ENCODE measurements around the gene PLCD3.
A peak's percentile ranks its signal among the peaks of the same experiment; 100 is the strongest.

The PLCD3 gene, protein sequence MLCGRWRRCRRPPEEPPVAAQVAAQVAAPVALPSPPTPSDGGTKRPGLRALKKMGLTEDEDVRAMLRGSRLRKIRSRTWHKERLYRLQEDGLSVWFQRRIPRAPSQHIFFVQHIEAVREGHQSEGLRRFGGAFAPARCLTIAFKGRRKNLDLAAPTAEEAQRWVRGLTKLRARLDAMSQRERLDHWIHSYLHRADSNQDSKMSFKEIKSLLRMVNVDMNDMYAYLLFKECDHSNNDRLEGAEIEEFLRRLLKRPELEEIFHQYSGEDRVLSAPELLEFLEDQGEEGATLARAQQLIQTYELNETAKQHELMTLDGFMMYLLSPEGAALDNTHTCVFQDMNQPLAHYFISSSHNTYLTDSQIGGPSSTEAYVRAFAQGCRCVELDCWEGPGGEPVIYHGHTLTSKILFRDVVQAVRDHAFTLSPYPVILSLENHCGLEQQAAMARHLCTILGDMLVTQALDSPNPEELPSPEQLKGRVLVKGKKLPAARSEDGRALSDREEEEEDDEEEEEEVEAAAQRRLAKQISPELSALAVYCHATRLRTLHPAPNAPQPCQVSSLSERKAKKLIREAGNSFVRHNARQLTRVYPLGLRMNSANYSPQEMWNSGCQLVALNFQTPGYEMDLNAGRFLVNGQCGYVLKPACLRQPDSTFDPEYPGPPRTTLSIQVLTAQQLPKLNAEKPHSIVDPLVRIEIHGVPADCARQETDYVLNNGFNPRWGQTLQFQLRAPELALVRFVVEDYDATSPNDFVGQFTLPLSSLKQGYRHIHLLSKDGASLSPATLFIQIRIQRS

DNA sequence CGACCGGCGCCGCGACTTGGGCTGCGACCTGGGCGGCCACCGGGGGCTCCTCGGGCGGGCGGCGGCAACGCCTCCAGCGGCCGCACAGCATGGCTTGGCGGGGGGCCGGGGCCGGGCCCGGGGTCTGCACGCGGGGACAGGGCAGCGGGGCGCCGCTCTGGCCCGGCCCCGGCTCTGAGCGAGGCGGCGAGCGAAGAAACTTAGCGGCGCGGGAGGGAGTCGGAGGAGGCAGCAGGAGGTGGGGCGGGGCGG is at the start of gene PLCD3:
TSS of gene PLCD3 (minus strand) at position 196 of the 252 bp plus-strand sequence. CDS start at position 91, 105 bp downstream.
- DNase-seq: no peak

DNA sequence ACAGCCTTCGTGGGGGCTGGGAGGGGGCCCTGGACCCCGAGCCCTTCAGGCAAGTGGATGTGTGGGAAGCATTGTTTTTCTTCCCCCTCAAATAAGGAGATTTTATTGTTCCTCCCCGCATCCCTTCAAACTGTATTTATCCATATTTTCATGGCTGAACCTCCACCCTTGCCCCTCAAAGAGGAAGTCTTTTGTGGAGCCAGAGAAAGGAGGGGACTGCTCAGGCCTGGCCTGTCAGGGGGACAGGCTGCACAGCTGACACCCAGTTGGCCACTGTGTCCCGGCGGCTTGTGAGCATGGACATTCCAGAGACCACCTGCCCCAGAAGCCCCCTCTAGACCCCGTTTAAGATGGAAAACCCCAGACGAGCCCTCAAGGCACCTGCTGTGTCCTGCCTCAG is 45.2 kb upstream of the PLCD3 start:
- no peak for DNase-seq

DNA sequence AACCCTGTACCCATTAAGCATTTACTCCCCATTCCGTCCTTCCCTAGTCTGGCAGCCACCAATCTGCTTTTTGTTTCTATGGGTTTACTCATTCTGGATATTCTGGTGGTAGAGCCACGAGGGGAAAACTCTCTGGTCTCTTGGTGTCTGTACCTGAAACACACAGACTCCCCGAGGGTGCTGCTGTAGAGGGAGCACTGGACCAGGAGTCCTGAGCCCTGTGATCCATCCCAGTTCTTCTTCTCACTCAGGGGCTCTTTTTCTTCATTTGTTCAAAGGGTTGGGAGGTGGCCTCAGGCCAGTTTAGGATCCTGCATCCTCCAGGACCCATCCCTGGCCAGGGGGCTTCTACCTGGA is 43.4 kb upstream of the PLCD3 start:
- DNase-seq: no peak

GRCh38 chr17:45172541-45173286 is 40.4 kb upstream of the PLCD3 start:
- peak; percentile 68 for DNase-seq

- no peak for DNase-seq
Measured at GRCh38 chr17:45172232-45172540, 39.9 kb upstream of the PLCD3 start.

- DNase-seq: no peak
Measured at GRCh38 chr17:45171338-45172231, 39.3 kb upstream of the PLCD3 start.

DNA sequence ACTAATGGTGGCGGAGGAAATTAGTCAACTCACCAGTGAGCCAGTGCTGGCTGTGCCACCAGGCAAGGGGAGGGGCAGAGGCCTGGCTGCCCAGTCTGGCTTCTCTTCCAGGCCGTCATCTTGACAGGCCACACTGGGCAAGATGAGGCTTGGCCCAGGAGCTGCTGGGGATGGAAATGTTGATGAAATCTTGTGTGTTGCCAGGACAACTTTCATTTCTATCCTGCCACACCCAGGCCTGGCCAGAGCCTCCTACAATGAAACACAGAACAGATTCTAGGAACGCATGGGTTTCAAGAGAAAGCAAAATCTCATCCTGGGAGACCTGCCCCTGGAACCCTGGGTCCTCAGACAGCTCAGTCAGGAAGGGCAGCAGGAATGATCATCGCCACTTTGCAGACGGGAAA is 38.6 kb upstream of the PLCD3 start:
- no peak for DNase-seq

GRCh38 chr17:45170280-45170930 is 38.1 kb upstream of the PLCD3 start:
- DNase-seq: no peak

DNA sequence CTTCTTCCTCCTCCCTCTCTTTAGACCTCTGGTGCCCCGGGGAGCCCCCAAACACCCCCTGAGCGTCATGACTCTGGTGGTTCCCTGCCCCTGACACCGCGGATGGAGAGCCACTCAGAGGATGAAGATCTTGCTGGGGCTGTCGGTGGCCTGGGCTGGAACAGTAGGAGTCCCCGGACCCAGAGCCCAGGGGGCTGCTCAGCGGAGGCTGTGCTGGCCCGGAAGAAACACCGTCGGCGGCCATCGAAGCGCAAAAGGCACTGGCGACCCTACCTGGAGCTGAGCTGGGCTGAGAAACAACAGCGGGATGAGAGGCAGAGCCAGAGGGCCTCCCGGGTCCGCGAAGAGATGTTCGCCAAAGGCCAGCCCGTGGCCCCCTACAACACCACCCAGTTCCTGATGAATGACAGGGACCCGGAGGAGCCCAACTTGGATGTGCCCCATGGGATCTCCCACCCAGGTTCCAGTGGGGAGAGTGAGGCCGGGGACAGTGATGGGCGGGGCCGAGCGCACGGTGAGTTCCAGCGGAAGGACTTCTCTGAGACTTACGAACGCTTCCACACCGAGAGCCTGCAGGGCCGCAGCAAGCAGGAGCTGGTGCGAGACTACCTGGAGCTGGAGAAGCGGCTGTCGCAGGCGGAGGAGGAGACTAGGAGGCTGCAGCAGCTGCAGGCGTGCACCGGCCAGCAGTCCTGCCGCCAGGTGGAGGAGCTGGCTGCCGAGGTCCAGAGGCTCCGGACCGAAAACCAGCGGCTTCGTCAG is 36.9 kb upstream of the PLCD3 start:
- no peak for DNase-seq

DNA sequence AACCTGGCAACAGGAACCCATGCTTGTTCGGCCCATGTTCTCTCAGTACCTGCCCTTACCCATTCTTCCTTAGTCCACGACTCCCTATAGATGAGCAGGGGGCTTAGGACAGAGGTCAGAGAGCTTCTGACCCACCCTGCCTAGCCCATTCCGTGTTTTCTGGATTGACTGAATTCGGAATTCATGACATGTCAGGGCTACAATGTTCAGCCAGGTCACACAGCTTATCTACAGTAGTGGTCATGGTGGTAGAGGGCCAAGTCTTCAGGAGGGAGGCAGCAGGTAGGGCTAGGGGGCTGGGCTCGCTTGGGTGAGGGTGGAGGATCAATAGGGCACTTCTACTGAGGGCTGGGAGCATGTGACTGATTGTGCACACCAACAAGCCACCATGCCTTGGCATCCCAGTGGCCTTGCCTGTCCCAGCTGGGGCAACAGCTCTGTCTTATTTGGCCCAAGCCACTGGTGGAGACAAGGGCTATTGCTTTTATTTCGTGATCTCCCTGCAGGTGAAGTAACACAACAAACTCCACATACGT is 32.5 kb upstream of the PLCD3 start:
- DNase-seq: no peak

GRCh38 chr17:45162025-45162687 is 29.8 kb upstream of the PLCD3 start:
- DNase-seq: no peak

DNA sequence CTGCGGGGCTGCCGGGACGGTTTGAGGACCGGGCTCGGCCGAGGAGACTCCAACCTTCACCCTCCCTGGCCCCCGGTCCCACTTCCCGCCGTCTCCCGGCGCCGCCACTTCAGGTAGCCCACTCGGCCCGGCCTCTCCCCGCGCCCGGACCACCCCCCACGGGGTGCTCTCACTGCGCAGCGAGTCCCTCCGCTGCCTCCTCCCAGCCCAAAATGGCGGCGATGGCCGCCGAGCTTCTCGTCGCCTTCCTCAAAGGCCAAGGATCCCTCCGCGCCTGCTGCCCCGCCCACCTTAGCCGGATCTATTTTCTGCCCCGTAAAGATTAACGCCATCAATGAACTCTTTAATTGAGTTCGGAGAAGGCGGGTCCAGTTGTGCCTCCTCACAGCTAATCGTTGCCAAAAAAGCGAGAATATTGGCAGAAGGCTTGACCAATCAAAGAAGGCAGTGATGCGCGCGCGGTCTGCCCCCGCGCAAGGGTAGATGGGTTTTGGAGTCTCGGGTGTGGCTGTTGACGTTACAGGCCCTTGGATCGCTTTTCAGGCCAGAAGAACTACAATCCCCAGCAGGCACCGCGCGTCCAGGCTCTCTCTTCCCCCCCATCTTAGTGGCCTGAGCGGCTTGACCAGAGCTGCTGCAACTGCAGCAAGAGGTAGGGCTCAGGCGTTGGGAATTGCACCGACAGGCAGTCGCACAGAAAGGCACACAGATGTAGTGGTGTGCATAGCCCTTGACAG is 29.1 kb upstream of the PLCD3 start, which contains the start of gene HEXIM2:
TSS of gene HEXIM2 (plus strand) at position 588 of the 737 bp plus-strand sequence. CDS start 919 bp downstream, outside the sequence.
- DNase-seq: peak; percentile 97

GRCh38 chr17:45160447-45161287 is 28.4 kb upstream of the PLCD3 start:
- DNase-seq: peak; percentile 63

DNA sequence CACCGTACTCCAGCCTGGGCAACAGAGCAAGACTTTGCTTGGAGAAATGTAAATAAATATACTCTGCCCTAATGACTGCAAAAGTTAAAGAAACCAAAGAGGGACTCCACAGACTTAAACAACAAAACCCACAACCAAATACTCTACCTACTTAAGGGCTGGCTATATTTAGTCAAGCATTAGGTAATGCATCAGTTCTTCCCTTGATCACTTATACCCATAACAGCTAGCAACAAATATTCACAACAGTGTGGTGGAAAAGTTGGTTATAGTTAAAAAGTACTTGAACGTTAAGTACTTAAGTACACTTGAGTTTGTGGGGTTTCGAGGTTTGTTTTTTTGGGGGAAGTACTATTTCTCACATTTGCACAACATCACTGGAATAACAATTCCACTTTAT is 23.9 kb upstream of the PLCD3 start:
- DNase-seq: no peak

DNA sequence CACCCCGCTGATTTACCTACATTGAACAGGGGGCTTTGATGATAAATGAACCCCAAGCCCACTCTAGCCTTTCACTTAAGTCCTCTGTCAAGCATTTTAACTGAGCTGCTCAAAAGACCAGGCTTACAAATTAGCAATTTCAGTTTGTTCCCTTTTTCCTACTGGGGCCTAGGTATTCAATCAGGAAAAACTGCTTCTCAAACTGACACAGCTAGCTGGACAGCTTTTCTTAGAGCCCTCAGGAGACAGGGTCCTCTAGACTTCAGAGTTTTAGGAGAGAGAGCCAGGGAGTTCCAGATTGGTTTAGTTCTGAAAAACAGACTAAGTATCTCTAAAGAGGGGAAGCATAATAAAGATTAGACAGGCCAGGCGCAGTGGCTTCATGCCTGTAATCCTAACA is 23.2 kb upstream of the PLCD3 start:
- no peak for DNase-seq

DNA sequence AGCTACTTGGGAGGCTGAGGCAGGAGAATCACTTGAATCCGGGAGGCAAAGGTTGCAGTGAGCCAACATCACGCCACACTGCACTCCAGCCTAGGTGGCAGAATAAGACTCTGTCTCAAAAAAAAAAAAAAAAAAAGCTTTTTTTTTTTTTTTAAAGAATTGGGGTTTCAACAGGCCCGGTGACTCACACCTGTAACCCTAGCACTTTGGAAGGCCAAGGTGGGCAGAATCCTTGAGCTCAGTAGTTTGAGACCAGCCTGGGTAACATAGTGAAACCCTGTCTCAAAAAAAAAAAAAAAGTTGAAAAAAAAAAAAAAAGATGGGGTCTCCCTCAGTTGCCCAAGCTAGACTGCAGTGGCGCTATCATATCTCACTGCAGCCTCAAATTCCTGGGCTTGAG is 22.7 kb upstream of the PLCD3 start:
- DNase-seq: no peak

DNA sequence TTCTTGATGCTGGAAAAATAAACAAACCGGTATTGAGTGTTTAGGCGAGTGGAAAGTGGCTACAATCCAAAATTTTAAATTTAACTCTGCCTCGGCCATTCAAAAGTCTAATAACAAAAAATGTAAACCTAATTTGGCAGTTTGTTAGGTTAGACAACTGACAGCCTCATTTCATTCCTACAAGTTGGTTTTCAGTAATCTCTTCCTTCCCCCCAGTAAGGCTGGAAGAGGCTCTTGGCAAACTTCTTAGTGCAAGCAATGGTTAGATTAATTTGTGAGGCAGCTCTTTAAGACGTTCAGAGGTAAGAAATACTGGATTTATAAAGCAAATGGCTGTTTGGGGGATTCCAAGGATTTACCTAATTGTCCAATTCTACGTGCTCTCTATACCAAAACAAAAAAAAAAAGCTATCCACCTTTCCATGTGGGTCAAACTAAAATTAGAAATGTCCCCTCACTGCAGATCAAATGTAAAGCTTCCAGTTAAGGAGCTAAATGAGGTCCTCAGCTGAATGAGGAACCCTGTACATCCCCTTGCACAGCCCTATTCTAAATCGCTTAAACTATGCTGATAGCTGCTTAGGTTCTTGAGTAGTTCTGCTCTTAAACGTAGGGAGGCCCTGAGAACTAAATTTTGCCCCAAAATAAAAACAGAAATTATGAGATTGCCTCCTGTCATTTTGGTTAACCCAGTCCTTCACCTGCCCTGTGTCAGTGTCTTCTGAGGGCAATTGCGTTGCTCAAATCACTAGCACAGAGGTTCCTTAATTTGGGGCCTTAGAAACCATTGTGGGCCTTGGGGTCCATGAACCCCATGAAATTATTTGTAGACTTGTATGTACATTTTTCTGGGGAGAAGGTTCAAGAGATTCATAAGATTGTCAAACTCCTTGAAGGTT is 18.8 kb upstream of the PLCD3 start:
- no peak for DNase-seq
